HG03457 (cell line): ENCODE measurements around the gene NOG.

Experiments used
- ATAC-seq: cut with Tn5 transposase; IDR thresholded peaks from one replicate; pipeline ENCODE4 v1.9.1; 2021; ENCODE audit warnings: moderate number of reproducible peaks; ENCODE audit not compliant: unreplicated experiment

NOG gene

GRCh38 chr17:56596691-56597494, 3.4 kb downstream of the NOG start:
- no peak for ATAC-seq

GRCh38 chr17:56597495-56597990, 4.0 kb downstream of the NOG start:
- no peak for ATAC-seq

- ATAC-seq: no peak
Measured at GRCh38 chr17:56598466-56598865, 5.0 kb downstream of the NOG start.

GRCh38 chr17:56599088-56599487, 5.6 kb downstream of the NOG start:
- no peak for ATAC-seq

- no peak for ATAC-seq
Measured at GRCh38 chr17:56599566-56599965, 6.1 kb downstream of the NOG start.

- no peak for ATAC-seq
Measured at GRCh38 chr17:56600256-56600655, 6.8 kb downstream of the NOG start.

GRCh38 chr17:56601591-56601990, 8.1 kb downstream of the NOG start:
- ATAC-seq: no peak

- ATAC-seq: no peak
Measured at GRCh38 chr17:56602292-56603130, 9.0 kb downstream of the NOG start.

- no peak for ATAC-seq
Measured at GRCh38 chr17:56603486-56604238, 10.2 kb downstream of the NOG start.

GRCh38 chr17:56604691-56605290, 11.3 kb downstream of the NOG start:
- ATAC-seq: no peak

GRCh38 chr17:56608944-56609343, 15.4 kb downstream of the NOG start:
- no peak for ATAC-seq

GRCh38 chr17:56610321-56610720, 16.8 kb downstream of the NOG start:
- no peak for ATAC-seq

- no peak for ATAC-seq
Measured at GRCh38 chr17:56613131-56613530, 19.6 kb downstream of the NOG start.

GRCh38 chr17:56614522-56614921, 21.0 kb downstream of the NOG start:
- ATAC-seq: no peak

GRCh38 chr17:56616239-56616638, 22.7 kb downstream of the NOG start:
- ATAC-seq: no peak

GRCh38 chr17:56623383-56623782, 29.9 kb downstream of the NOG start:
- no peak for ATAC-seq

- no peak for ATAC-seq
Measured at GRCh38 chr17:56624309-56624708, 30.8 kb downstream of the NOG start.

- ATAC-seq: no peak
Measured at GRCh38 chr17:56624912-56625311, 31.4 kb downstream of the NOG start.

GRCh38 chr17:56629531-56630075, 36.1 kb downstream of the NOG start:
- no peak for ATAC-seq

- no peak for ATAC-seq
Measured at GRCh38 chr17:56630202-56630601, 36.7 kb downstream of the NOG start.

GRCh38 chr17:56633681-56634080, 40.2 kb downstream of the NOG start:
- ATAC-seq: no peak
